ENCODE results near the gene CNGA2. TPM values are rescaled to one million over a fixed set of nuclear protein-coding genes. Genes with fewer than 3 reads are reported as not detected.

CNGA2 gene
- total and polyA plus RNA-seq, 2 experiments from 2014 or later, result not detected

DNA sequence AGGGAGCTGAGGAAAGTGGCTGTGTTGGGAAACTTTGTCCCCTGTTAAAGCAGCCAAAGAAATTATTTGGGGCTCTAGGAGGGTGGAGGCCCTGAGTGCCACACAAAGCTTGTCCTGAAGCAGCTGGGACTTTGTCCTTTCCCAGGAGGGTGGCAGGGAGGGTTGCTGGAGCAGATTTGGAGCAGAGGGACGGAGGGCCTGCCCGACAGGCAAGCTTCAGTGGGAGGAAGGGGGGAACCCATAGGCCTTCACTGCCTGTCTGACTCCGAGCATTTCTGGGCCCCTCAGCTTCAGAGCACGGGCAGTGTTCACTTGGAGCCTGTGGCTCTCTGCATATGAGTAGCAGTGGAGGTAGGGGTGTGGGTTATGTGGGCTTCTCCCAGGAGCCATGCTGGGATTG lies 7.2 kb upstream of the CNGA2 start:
- TF ChIP-seq, protein P1, sequence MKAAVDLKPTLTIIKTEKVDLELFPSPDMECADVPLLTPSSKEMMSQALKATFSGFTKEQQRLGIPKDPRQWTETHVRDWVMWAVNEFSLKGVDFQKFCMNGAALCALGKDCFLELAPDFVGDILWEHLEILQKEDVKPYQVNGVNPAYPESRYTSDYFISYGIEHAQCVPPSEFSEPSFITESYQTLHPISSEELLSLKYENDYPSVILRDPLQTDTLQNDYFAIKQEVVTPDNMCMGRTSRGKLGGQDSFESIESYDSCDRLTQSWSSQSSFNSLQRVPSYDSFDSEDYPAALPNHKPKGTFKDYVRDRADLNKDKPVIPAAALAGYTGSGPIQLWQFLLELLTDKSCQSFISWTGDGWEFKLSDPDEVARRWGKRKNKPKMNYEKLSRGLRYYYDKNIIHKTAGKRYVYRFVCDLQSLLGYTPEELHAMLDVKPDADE (IDR thresholded peaks at IDR 0.05), result no peak
- TF ChIP-seq ZNF331 (CRISPR knock-in tag; IDR thresholded peaks at IDR 0.05; ENCODE audit: low read depth) (no peak), ZNF114 (CRISPR knock-in tag; IDR thresholded peaks at IDR 0.05) (no peak), CREB1 (CRISPR knock-in tag; IDR thresholded peaks at IDR 0.05; ENCODE audit: low read depth) (no peak), EZH2 (IDR thresholded peaks at IDR 0.05; ENCODE audit: low read depth, unreplicated experiment) (no peak), EZH2phosphoT487 (IDR thresholded peaks at IDR 0.05; ENCODE audit: unreplicated experiment) (no peak), NANOG (IDR thresholded peaks at IDR 0.05; ENCODE audit: borderline replicate concordance) (no peak), STAT1 (IDR thresholded peaks at IDR 0.05; ENCODE audit: unreplicated experiment) (no peak), POLR2AphosphoS5 (IDR thresholded peaks at IDR 0.05; ENCODE audit: low read depth) (no peak), JUNB (IDR thresholded peaks at IDR 0.05; ENCODE audit: unreplicated experiment) (no peak)
- TF ChIP-seq, protein P2, sequence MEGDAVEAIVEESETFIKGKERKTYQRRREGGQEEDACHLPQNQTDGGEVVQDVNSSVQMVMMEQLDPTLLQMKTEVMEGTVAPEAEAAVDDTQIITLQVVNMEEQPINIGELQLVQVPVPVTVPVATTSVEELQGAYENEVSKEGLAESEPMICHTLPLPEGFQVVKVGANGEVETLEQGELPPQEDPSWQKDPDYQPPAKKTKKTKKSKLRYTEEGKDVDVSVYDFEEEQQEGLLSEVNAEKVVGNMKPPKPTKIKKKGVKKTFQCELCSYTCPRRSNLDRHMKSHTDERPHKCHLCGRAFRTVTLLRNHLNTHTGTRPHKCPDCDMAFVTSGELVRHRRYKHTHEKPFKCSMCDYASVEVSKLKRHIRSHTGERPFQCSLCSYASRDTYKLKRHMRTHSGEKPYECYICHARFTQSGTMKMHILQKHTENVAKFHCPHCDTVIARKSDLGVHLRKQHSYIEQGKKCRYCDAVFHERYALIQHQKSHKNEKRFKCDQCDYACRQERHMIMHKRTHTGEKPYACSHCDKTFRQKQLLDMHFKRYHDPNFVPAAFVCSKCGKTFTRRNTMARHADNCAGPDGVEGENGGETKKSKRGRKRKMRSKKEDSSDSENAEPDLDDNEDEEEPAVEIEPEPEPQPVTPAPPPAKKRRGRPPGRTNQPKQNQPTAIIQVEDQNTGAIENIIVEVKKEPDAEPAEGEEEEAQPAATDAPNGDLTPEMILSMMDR (conservative IDR thresholded peaks at IDR 0.05; ENCODE audit: low read depth in 2 of 2), result no peak
- TF ChIP-seq, protein P3, sequence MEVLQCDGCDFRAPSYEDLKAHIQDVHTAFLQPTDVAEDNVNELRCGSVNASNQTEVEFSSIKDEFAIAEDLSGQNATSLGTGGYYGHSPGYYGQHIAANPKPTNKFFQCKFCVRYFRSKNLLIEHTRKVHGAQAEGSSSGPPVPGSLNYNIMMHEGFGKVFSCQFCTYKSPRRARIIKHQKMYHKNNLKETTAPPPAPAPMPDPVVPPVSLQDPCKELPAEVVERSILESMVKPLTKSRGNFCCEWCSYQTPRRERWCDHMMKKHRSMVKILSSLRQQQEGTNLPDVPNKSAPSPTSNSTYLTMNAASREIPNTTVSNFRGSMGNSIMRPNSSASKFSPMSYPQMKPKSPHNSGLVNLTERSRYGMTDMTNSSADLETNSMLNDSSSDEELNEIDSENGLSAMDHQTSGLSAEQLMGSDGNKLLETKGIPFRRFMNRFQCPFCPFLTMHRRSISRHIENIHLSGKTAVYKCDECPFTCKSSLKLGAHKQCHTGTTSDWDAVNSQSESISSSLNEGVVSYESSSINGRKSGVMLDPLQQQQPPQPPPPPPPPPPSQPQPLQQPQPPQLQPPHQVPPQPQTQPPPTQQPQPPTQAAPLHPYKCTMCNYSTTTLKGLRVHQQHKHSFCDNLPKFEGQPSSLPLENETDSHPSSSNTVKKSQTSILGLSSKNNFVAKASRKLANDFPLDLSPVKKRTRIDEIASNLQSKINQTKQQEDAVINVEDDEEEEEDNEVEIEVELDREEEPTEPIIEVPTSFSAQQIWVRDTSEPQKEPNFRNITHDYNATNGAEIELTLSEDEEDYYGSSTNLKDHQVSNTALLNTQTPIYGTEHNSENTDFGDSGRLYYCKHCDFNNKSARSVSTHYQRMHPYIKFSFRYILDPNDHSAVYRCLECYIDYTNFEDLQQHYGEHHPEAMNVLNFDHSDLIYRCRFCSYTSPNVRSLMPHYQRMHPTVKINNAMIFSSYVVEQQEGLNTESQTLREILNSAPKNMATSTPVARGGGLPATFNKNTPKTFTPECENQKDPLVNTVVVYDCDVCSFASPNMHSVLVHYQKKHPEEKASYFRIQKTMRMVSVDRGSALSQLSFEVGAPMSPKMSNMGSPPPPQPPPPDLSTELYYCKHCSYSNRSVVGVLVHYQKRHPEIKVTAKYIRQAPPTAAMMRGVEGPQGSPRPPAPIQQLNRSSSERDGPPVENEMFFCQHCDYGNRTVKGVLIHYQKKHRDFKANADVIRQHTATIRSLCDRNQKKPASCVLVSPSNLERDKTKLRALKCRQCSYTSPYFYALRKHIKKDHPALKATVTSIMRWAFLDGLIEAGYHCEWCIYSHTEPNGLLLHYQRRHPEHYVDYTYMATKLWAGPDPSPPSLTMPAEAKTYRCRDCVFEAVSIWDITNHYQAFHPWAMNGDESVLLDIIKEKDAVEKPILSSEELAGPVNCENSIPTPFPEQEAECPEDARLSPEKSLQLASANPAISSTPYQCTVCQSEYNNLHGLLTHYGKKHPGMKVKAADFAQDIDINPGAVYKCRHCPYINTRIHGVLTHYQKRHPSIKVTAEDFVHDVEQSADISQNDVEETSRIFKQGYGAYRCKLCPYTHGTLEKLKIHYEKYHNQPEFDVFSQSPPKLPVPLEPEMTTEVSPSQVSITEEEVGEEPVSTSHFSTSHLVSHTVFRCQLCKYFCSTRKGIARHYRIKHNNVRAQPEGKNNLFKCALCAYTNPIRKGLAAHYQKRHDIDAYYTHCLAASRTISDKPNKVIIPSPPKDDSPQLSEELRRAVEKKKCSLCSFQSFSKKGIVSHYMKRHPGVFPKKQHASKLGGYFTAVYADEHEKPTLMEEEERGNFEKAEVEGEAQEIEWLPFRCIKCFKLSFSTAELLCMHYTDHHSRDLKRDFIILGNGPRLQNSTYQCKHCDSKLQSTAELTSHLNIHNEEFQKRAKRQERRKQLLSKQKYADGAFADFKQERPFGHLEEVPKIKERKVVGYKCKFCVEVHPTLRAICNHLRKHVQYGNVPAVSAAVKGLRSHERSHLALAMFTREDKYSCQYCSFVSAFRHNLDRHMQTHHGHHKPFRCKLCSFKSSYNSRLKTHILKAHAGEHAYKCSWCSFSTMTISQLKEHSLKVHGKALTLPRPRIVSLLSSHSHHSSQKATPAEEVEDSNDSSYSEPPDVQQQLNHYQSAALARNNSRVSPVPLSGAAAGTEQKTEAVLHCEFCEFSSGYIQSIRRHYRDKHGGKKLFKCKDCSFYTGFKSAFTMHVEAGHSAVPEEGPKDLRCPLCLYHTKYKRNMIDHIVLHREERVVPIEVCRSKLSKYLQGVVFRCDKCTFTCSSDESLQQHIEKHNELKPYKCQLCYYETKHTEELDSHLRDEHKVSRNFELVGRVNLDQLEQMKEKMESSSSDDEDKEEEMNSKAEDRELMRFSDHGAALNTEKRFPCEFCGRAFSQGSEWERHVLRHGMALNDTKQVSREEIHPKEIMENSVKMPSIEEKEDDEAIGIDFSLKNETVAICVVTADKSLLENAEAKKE (CRISPR knock-in tag; IDR thresholded peaks at IDR 0.05), result no peak
- TF ChIP-seq, protein P4, sequence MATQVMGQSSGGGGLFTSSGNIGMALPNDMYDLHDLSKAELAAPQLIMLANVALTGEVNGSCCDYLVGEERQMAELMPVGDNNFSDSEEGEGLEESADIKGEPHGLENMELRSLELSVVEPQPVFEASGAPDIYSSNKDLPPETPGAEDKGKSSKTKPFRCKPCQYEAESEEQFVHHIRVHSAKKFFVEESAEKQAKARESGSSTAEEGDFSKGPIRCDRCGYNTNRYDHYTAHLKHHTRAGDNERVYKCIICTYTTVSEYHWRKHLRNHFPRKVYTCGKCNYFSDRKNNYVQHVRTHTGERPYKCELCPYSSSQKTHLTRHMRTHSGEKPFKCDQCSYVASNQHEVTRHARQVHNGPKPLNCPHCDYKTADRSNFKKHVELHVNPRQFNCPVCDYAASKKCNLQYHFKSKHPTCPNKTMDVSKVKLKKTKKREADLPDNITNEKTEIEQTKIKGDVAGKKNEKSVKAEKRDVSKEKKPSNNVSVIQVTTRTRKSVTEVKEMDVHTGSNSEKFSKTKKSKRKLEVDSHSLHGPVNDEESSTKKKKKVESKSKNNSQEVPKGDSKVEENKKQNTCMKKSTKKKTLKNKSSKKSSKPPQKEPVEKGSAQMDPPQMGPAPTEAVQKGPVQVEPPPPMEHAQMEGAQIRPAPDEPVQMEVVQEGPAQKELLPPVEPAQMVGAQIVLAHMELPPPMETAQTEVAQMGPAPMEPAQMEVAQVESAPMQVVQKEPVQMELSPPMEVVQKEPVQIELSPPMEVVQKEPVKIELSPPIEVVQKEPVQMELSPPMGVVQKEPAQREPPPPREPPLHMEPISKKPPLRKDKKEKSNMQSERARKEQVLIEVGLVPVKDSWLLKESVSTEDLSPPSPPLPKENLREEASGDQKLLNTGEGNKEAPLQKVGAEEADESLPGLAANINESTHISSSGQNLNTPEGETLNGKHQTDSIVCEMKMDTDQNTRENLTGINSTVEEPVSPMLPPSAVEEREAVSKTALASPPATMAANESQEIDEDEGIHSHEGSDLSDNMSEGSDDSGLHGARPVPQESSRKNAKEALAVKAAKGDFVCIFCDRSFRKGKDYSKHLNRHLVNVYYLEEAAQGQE (IDR thresholded peaks at IDR 0.05; ENCODE audit: unreplicated experiment), result no peak
- no peaks in the 10 kb centered on the region for H3F3A ChIP-seq (replicated peaks; ENCODE audit: low read depth)
- H3K4me1 Mint-ChIP-seq, result peaks cover 6% of the 10 kb centered on the region; the same call in 2 of the 3 replicates
- ATAC-seq, result no peak
- H3K9me2 ChIP-seq (ENCODE audit: insufficient read depth), result no peaks in the 10 kb centered on the region
- no peaks in the 10 kb centered on the region for H3K36me3 Mint-ChIP-seq (ENCODE audit: low read depth)
- H3K4me1 ChIP-seq (ENCODE audit: insufficient read depth), result no peaks in the 10 kb centered on the region
- H4K20me1 ChIP-seq (replicated peaks; ENCODE audit: insufficient read depth), result no peaks in the 10 kb centered on the region
- H3K79me2 ChIP-seq (replicated peaks; ENCODE audit: insufficient read depth), result no peaks in the 10 kb centered on the region
- H3K36me3 ChIP-seq (ENCODE audit: insufficient read depth), result no peaks in the 10 kb centered on the region
- no peak overlapping the region for H3K4me3 Mint-ChIP-seq
- no peaks in the 10 kb centered on the region for H3K27me3 ChIP-seq (ENCODE audit: insufficient read depth)
- no peak overlapping the region for H3K27ac ChIP-seq (ENCODE audit: low read depth)
- H2AFZ ChIP-seq, result no peak overlapping the region
- no peak for DNase-seq (ENCODE audit: low spot score)
- no peak overlapping the region for H3K4me2 ChIP-seq
- peaks cover 2% of the 10 kb centered on the region for H3K27me3 Mint-ChIP-seq (ENCODE audit: insufficient read depth, low read depth, poor library complexity)
- H3K4me3 ChIP-seq, result no peak overlapping the region
- H3K9me3 Mint-ChIP-seq, result no peaks in the 10 kb centered on the region; the same call in 2 of the 3 replicates
- H3K27ac Mint-ChIP-seq, result no peak overlapping the region

Measured in GM23338 (cell line).